Measurements from ENCODE around the gene ARHGEF5.
"Not testable (repeated sequence)": the region's sequence is repeated elsewhere in the genome, so short reads cannot be mapped to it uniquely, and the experiment has no call there.

DNA sequence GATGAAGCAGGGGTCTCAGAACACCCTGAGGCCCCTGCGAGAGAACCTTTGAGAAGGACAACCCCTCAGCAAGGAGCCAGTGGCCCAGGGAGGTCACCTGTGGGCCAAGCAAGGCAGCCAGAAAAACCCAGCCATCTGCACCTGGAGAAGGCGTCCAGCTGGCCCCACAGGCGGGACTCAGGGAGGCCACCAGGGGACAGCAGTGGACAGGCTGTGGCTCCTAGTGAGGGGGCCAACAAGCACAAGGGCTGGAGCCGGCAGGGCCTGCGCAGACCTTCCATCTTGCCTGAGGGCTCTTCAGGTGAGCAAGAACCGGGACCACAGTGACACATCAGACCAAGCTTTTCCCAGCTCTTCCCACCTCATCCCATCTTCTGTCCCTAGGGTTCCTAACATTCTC is 10.3 kb downstream of the ARHGEF5 start:
- TF ChIP-seq, protein P1, sequence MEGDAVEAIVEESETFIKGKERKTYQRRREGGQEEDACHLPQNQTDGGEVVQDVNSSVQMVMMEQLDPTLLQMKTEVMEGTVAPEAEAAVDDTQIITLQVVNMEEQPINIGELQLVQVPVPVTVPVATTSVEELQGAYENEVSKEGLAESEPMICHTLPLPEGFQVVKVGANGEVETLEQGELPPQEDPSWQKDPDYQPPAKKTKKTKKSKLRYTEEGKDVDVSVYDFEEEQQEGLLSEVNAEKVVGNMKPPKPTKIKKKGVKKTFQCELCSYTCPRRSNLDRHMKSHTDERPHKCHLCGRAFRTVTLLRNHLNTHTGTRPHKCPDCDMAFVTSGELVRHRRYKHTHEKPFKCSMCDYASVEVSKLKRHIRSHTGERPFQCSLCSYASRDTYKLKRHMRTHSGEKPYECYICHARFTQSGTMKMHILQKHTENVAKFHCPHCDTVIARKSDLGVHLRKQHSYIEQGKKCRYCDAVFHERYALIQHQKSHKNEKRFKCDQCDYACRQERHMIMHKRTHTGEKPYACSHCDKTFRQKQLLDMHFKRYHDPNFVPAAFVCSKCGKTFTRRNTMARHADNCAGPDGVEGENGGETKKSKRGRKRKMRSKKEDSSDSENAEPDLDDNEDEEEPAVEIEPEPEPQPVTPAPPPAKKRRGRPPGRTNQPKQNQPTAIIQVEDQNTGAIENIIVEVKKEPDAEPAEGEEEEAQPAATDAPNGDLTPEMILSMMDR (conservative IDR thresholded peaks at IDR 0.05; ENCODE audit: low read length), result not testable (repeated sequence)
- TF ChIP-seq EZH2phosphoT487 (IDR thresholded peaks at IDR 0.05; ENCODE audit: borderline replicate concordance), result not testable (repeated sequence)
